ENCODE measurements around the gene GJB3. TPM values are rescaled to one million over a fixed set of nuclear protein-coding genes. Genes with fewer than 3 reads are reported as not detected.
"Not testable (repeated sequence)": the region's sequence is repeated elsewhere in the genome, so short reads cannot be mapped to it uniquely, and the experiment has no call there.

Gene GJB3
- not detected in 2 replicates for total RNA-seq (2013; cell fraction: nucleolus; rRNA removed)
- total RNA-seq (2014; rRNA removed) (not detected in 2 replicates), total RNA-seq (2014; rRNA removed; fragmentation: Illumina TruSeq; extraction: Trizol) (not detected in 2 replicates), total RNA-seq (2021) (not detected in 2 replicates), polyA plus RNA-seq (2011; rRNA removed) (not detected in 2 replicates), polyA plus RNA-seq (2014; fragmentation: Illumina TruSeq; extraction: Trizol) (not detected in 2 replicates), polyA plus RNA-seq (2014; fragmentation: Nextera tagmentation; extraction: Ambion mirVana) (not detected), polyA plus RNA-seq (2014; rRNA removed) (not detected in 2 replicates), polyA plus RNA-seq (2016; fragmentation: Nextera tagmentation; extraction: Ambion mirVana) (not detected), polyA minus RNA-seq (2011; rRNA and poly(A)+ RNA removed) (not detected in 2 replicates), Bru-seq, nascent RNA (not detected), BruChase-seq, experiment 1, labeled RNA remaining after a 6-hour chase (not detected), BruChase-seq, experiment 2, labeled RNA remaining after a 2-hour chase (not detected)
- not detected for polyA plus RNA-seq (2011; ENCODE audit: low read depth)
- polyA plus RNA-seq (2011; cell fraction: cytosol; rRNA removed): not detected in 2 replicates
- not detected in 2 replicates for polyA plus RNA-seq (2011; cell fraction: nucleus; rRNA removed)
- polyA plus RNA-seq (2012): not detected in 2 replicates
- polyA minus RNA-seq (2011; cell fraction: cytosol; rRNA and poly(A)+ RNA removed): 0.52 TPM in 1 of 2 replicates, not detected in the other
- polyA minus RNA-seq (2011; cell fraction: nucleus; rRNA and poly(A)+ RNA removed): not detected in 2 replicates
- long read RNA-seq, experiment 1: 0 reads
- long read RNA-seq, experiment 2: 0 reads

GRCh38 chr1:34781071-34781843 is at the start of gene GJB3:
TSS of gene GJB3 (plus strand) at chr1:34781214. CDS start at chr1:34784763, 3,549 bp downstream.
- WGBS (ENCODE audit: insufficient coverage, insufficient replicate concordance, low lambda C conversion rate, missing lambda C conversion rate): 19% methylated on average over 48 of the region's 62 CpGs
- H3K27ac ChIP-seq (ENCODE audit: control insufficient read depth, insufficient read depth): no peak within 1 kb of the TSS
- no peaks in the 10 kb centered on the region for H3K36me3 ChIP-seq (ENCODE audit: control insufficient read depth in 2 of 2, insufficient read depth in 2 of 2, low read length in 1 of 2)
- intact Hi-C loops (cut with micrococcal nuclease; ENCODE audit: unreplicated experiment): no loop called here
- no peak within 1 kb of the TSS for H3K4me3 ChIP-seq
- peaks cover 2 to 10% of the 10 kb centered on the region in 2 experiments; a peak in 3 of 4 replicates for H3K27me3 ChIP-seq (replicated peaks in 1 of 2; ENCODE audit: control insufficient read depth in 2 of 2, insufficient read depth in 2 of 2, low read length in 1 of 2)
- SMC1A ChIA-PET (ENCODE audit: uncharacterized antibody, unreplicated experiment): no interaction called here
- no peak within 1 kb of the TSS for H3K4me2 ChIP-seq (ENCODE audit: control insufficient read depth, insufficient read depth)
- H3K79me2 ChIP-seq (ENCODE audit: control insufficient read depth, insufficient read depth, low read length): no peaks in the 10 kb centered on the region
- no peaks in the 10 kb centered on the region for H4K20me1 ChIP-seq (ENCODE audit: control insufficient read depth, insufficient read depth)
- POLR2A ChIA-PET: no interaction called here
- no peaks in the 10 kb centered on the region for H3K4me1 ChIP-seq (ENCODE audit: control insufficient read depth, insufficient read depth, low read length)
- DNase-seq (ENCODE audit: low read depth, low spot score): no peak
- ATAC-seq: no peak; the same call in 1 of the 3 replicates
- in situ Hi-C loops (cut with MboI): no loop called here
- H3K9me3 ChIP-seq (replicated peaks; ENCODE audit: control insufficient read depth, insufficient read depth, low read length): no peaks in the 10 kb centered on the region
- RAD21 ChIA-PET (ENCODE audit: unreplicated experiment): no interaction called here
- no peak within 1 kb of the TSS for H3K9ac ChIP-seq (ENCODE audit: control insufficient read depth, insufficient read depth, low read length)
- H2AFZ ChIP-seq (ENCODE audit: control insufficient read depth, low read depth, low read length): no peak within 1 kb of the TSS
- no peak for FAIRE-seq
- CTCF ChIA-PET: interaction anchor here (1.2 kb wide), 1 partner anchor 71 kb away, joined by 3 read pairs; no protein-coding TSS in a partner anchor
- TF ChIP-seq SUZ12 (IDR thresholded peaks at IDR 0.05; ENCODE audit: unreplicated experiment): peak; percentile 47
- no peak for TF ChIP-seq GATAD2B (conservative IDR thresholded peaks at IDR 0.05; ENCODE audit: low read depth)
- TF ChIP-seq CHD4 (IDR thresholded peaks at IDR 0.05): no peak
- no peak for TF ChIP-seq HDGF (IDR thresholded peaks at IDR 0.05)
- TF ChIP-seq MEF2B (IDR thresholded peaks at IDR 0.05; ENCODE audit: partially characterized antibody, poor library complexity, severe bottlenecking): no peak
- TF ChIP-seq, protein P1, sequence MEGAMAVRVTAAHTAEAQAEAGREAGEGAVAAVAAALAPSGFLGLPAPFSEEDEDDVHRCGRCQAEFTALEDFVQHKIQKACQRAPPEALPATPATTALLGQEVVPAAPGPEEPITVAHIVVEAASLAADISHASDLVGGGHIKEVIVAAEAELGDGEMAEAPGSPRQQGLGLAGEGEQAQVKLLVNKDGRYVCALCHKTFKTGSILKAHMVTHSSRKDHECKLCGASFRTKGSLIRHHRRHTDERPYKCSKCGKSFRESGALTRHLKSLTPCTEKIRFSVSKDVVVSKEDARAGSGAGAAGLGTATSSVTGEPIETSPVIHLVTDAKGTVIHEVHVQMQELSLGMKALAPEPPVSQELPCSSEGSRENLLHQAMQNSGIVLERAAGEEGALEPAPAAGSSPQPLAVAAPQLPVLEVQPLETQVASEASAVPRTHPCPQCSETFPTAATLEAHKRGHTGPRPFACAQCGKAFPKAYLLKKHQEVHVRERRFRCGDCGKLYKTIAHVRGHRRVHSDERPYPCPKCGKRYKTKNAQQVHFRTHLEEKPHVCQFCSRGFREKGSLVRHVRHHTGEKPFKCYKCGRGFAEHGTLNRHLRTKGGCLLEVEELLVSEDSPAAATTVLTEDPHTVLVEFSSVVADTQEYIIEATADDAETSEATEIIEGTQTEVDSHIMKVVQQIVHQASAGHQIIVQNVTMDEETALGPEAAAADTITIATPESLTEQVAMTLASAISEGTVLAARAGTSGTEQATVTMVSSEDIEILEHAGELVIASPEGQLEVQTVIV (IDR thresholded peaks at IDR 0.05; ENCODE audit: borderline replicate concordance, partially characterized antibody): no peak
- no peak for TF ChIP-seq KDM1A (IDR thresholded peaks at IDR 0.05; ENCODE audit: borderline replicate concordance)
- TF ChIP-seq YY1 (IDR thresholded peaks at IDR 0.05; ENCODE audit: low read depth, low read length): no peak
- BruUV-seq (replicated peaks): no TSS peak

DNA sequence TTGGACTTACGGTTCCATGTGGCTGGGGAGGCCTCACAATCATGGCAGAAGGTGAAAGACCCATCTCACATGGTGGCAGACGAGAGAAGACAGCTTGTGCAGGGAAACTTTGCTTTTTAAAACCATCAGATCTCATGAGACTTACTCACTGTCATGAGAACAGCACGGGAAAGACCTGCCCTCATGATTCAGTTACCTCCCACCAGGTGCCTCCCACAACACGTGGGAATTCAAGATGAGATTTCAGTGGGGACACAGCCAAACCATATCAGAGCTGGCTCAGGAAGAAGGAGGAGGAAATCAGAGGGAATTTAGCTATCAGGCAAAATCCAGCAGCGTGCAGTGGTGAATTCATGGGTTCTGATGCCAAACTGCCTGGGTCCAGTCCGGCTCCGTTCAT is 48.2 kb upstream of the GJB3 start:
- ATAC-seq; H3K36me3 ChIP-seq (ENCODE audit: control insufficient read depth in 2 of 2, insufficient read depth in 2 of 2, low read length in 1 of 2); H3K79me2 ChIP-seq (ENCODE audit: control insufficient read depth, insufficient read depth, low read length); H3K9me3 ChIP-seq (replicated peaks; ENCODE audit: control insufficient read depth, insufficient read depth, low read length); H4K20me1 ChIP-seq (ENCODE audit: control insufficient read depth, insufficient read depth); H3K4me3 ChIP-seq; H3K27ac ChIP-seq (ENCODE audit: control insufficient read depth, insufficient read depth); RAD21 ChIA-PET (ENCODE audit: unreplicated experiment); BruUV-seq (replicated peaks); H3K4me2 ChIP-seq (ENCODE audit: control insufficient read depth, insufficient read depth); H3K9ac ChIP-seq (ENCODE audit: control insufficient read depth, insufficient read depth, low read length); H3K27me3 ChIP-seq (replicated peaks in 1 of 2; ENCODE audit: control insufficient read depth in 2 of 2, insufficient read depth in 2 of 2, low read length in 1 of 2); H2AFZ ChIP-seq (ENCODE audit: control insufficient read depth, low read depth, low read length); POLR2A ChIA-PET; H3K4me1 ChIP-seq (ENCODE audit: control insufficient read depth, insufficient read depth, low read length); SMC1A ChIA-PET (ENCODE audit: uncharacterized antibody, unreplicated experiment); intact Hi-C loops (cut with micrococcal nuclease; ENCODE audit: unreplicated experiment); in situ Hi-C loops (cut with MboI); DNase-seq (ENCODE audit: low read depth, low spot score): not testable (repeated sequence)
- FAIRE-seq: peak; percentile 71
- WGBS (ENCODE audit: insufficient coverage, insufficient replicate concordance, low lambda C conversion rate, missing lambda C conversion rate): 5% methylated on average over 7 of the region's 7 CpGs
- CTCF ChIA-PET: interaction anchor here (2.5 to 3.9 kb wide), 2 partner anchors 9 to 11 kb away, joined by 11 to 13 read pairs; no protein-coding TSS in a partner anchor
